Right atrium auricular region (tissue), 2 donors: Measurements from ENCODE around the gene BAIAP2L2. TPM values are rescaled to one million over a fixed set of nuclear protein-coding genes. Genes with fewer than 3 reads are reported as not detected.
"Not testable (repeated sequence)": the region's sequence is repeated elsewhere in the genome, so short reads cannot be mapped to it uniquely, and the experiment has no call there.

ENCODE experiments used
- DNase-seq: peaks from one replicate; pipeline ENCODE4 v3.0.0-alpha.2; 2019; ENCODE audit warnings: low spot score
- H3K27ac ChIP-seq, 2 donors: fragments of 200-600 bp; sonication (generic); 1 replicate in 1 of 2; 2 replicates in 1 of 2; pipeline ENCODE4 v1.5.1; 2016 to 2019
- H3K27me3 ChIP-seq, 2 donors: fragments of 200-600 bp; sonication (generic); one replicate each; pipeline versions ENCODE4 v1.5.1 to v1.6.0; 2017 to 2019
- H3K36me3 ChIP-seq: fragments of 200-600 bp; sonication (generic); one replicate; pipeline ENCODE4 v1.5.1; 2016
- H3K4me1 ChIP-seq, 2 donors: fragments of 200-600 bp; sonication (generic); one replicate each; pipeline versions ENCODE4 v1.5.1 to v1.6.0; 2017 to 2019
- H3K4me3 ChIP-seq, 2 donors: fragments of 200-600 bp; sonication (generic); 1 replicate in 1 of 2; 2 replicates in 1 of 2; pipeline ENCODE4 v1.5.1; 2017 to 2019; ENCODE audit warnings: mild to moderate bottlenecking in 1 of 2, moderate library complexity in 1 of 2
- H3K9me3 ChIP-seq, 2 donors: fragments of 200-600 bp; sonication (generic); one replicate each; pipeline ENCODE4 v1.5.1; 2019
- total RNA-seq, 2 donors: library from RNA; depleted of rRNA; stranded (reverse); fragments of >200 nt; gene quantifications; one replicate each; pipeline ENCODE4 v1.1.0, GENCODE V29; 2016
- TF ChIP-seq, protein P1 (sequence below), 2 donors: fragments of 200-600 bp; sonication (generic); IDR thresholded peaks; one replicate each; pipeline ENCODE4 v1.5.1; 2019; ENCODE audit warnings: antibody characterized with exemption in 2 of 2

BAIAP2L2 gene
- total RNA-seq, 2 donors from 2014 or later: 0.63 TPM; not detected in 1

DNA sequence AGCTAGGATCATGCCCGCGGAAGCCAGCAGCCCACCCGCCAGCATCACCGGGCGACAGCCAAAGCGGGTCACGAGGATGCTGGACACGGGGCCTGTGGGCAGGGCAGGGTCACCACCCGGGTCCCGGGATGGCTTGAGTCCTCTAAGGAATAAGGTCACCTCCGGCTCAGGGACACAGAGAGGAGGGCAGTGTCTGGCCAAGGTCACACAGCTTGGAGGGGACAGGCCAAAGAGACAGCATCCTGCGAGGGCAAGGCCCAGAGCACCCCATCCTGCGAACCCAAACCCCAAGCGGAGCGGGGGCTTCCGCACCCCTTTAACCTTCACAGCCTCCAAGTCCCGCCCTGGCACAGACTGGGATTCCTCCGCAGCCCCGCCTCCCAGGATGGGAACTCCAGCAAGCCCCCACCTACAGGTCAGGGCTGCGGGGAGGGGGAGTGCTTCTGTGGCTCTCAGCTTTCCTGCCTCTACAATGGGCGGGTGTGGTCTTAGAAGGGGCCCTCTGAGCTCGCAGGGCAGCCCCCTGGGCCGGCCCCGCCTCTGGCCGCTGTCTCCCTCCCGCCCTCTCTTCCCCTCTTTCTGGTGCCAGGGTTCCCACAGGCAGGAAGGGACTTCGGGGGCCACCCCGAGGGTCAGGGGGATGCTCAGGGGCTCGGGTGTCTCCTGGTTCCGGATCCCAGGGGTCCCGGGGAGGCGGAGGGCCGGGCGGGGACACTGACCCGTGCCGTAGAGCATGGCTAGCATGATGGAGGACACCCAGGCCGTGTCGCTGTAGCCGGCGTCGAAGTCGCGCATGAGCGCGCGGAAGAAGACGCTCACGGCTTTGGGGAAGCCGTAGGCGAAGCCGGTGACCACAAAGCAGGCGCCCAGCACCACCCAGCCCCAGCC, 28.3 kb downstream of the BAIAP2L2 start:
- H3K27me3 ChIP-seq: no peaks in the 10 kb centered on the region
- H3K4me3 ChIP-seq: peak overlapping the region in 1 of 2 donors; percentile 50
- no peak for DNase-seq

DNA sequence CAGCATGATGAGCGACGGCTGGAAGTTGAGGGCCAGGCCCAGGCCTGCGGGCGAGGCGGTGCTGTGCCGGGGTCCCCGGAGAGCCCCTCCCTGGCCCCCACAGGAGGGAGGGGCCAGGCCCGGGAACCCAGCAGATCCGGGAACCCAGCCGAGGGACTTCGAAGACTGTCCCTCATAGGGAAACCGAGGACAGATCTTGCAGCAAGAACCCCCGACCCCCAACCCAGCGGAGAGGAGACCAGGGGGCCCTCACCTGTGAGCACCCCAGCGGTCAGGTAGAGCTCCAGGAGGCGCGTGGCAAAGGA, 28.9 kb downstream of the BAIAP2L2 start:
- TF ChIP-seq, protein P1, sequence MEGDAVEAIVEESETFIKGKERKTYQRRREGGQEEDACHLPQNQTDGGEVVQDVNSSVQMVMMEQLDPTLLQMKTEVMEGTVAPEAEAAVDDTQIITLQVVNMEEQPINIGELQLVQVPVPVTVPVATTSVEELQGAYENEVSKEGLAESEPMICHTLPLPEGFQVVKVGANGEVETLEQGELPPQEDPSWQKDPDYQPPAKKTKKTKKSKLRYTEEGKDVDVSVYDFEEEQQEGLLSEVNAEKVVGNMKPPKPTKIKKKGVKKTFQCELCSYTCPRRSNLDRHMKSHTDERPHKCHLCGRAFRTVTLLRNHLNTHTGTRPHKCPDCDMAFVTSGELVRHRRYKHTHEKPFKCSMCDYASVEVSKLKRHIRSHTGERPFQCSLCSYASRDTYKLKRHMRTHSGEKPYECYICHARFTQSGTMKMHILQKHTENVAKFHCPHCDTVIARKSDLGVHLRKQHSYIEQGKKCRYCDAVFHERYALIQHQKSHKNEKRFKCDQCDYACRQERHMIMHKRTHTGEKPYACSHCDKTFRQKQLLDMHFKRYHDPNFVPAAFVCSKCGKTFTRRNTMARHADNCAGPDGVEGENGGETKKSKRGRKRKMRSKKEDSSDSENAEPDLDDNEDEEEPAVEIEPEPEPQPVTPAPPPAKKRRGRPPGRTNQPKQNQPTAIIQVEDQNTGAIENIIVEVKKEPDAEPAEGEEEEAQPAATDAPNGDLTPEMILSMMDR (IDR thresholded peaks at IDR 0.05): no peak
- H3K27ac ChIP-seq: peak overlapping the region in 1 of 2 donors; percentile 51
- no peak for DNase-seq
- H3K4me3 ChIP-seq: peak overlapping the region; percentile 16 to 50
- no peaks in the 10 kb centered on the region for H3K36me3 ChIP-seq
- H3K9me3 ChIP-seq: no peaks in the 10 kb centered on the region
- H3K27me3 ChIP-seq: no peaks in the 10 kb centered on the region
- peaks cover 0 to 21% of the 10 kb centered on the region in 2 donors for H3K4me1 ChIP-seq

More for the DNA sequence above, 28.3 kb downstream of the BAIAP2L2 start:
- no peaks in the 10 kb centered on the region for H3K9me3 ChIP-seq
- TF ChIP-seq, protein P1 (IDR thresholded peaks at IDR 0.05): no peak
- H3K36me3 ChIP-seq: no peaks in the 10 kb centered on the region
- peak overlapping the region in 1 of 2 donors; percentile 51 for H3K27ac ChIP-seq
- peaks cover 0 to 21% of the 10 kb centered on the region in 2 donors for H3K4me1 ChIP-seq

DNA sequence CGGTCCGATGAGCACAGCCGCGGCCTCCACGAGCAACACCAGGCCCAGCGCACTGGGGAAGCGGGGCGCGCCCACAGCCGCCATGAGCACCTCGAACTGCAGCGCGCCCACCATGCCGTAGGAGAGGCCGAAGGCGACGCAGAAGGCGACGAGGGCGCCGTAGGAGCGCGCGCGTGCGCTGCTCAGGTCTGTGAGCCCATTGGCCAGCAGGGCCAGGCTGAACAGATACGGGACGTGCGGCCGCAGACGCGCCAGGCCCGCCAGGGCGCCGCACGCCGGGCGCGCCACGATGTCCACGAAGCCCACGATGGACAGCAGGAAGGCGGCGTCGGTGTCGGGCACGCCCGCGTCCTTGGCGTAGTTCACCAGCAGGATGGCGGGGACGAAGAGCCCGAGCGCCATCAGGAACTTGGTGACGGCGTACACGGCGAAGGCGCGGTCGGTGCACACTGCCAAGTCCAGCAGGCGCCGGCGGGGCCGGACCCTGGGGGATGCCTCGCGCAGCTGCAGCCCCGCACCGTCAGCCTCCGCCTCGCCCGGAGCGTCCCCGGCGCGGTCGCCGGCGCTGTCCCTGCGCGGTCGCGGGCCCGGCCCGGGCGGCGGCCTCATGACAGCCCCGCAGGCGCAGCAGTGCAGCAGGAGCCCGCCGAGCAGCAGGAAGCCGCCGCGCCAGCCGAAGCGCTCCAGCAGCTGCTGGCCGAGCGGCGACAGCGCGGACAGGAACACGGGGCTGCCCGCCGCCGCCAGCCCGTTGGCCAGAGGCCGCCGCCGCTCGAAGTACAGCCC, 29.4 kb downstream of the BAIAP2L2 start:
- DNase-seq: no peak
- Histone ChIP-seq H3K27ac (peak overlapping the region in 1 of 2 donors; percentile 51), H3K4me1 (peaks cover 0 to 21% of the 10 kb centered on the region in 2 donors), H3K9me3 (no peaks in the 10 kb centered on the region), H3K27me3 (no peaks in the 10 kb centered on the region), H3K4me3 (peak overlapping the region; percentile 19 to 50), H3K36me3 (no peaks in the 10 kb centered on the region)
- TF ChIP-seq, protein P1 (IDR thresholded peaks at IDR 0.05): no peak

DNA sequence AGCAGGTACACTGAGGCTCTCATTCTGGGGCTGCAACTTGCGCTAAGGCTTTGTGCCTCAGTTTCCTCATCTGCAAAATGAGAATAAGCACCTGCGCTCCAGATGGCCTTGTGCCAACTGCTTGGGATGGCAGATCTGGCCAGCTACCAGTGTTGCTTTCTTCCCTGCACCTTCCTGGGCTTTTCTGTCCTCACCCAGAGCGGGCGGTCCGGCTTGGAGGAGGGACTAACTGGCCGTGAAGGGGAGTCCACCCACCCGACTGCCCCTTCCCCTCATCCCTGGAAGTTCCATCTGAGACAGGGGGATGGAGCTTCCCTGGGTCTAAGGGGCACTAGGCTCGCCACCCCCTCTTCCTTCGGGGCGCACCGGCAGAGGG, 30.0 kb downstream of the BAIAP2L2 start:
- Histone ChIP-seq H3K27ac (no peak overlapping the region), H3K36me3 (no peaks in the 10 kb centered on the region), H3K4me3 (peak overlapping the region; percentile 19 to 50), H3K9me3 (no peaks in the 10 kb centered on the region), H3K4me1 (peaks cover 0 to 21% of the 10 kb centered on the region in 2 donors), H3K27me3 (no peaks in the 10 kb centered on the region)
- no peak for DNase-seq
- TF ChIP-seq, protein P1 (IDR thresholded peaks at IDR 0.05): no peak

DNA sequence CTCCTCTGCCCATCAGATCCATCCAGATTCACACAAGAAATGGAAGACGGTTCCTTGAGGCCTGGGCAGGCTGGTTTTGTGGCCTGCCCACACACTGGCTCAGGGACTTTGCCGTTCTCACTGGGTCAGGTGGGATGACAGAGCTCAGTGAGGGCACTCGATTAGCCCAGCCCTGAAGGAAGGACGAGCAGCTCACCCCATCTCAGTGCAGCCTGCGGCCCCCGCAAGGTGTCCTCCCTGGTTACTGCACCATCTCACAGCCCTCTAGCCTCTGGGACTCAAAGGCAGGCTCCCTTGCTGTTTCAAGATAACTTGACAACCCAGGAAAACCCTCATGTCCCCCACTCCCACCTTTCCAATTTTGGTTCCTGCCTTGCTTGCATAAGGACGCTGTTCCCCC, 30.7 kb downstream of the BAIAP2L2 start:
- peaks cover 0 to 21% of the 10 kb centered on the region in 2 donors for H3K4me1 ChIP-seq
- H3K4me3 ChIP-seq: no peak overlapping the region
- no peaks in the 10 kb centered on the region for H3K27me3 ChIP-seq
- no peak overlapping the region for H3K27ac ChIP-seq
- peaks cover 6% of the 10 kb centered on the region for H3K36me3 ChIP-seq
- no peaks in the 10 kb centered on the region for H3K9me3 ChIP-seq
- TF ChIP-seq, protein P1 (IDR thresholded peaks at IDR 0.05): no peak
- no peak for DNase-seq

DNA sequence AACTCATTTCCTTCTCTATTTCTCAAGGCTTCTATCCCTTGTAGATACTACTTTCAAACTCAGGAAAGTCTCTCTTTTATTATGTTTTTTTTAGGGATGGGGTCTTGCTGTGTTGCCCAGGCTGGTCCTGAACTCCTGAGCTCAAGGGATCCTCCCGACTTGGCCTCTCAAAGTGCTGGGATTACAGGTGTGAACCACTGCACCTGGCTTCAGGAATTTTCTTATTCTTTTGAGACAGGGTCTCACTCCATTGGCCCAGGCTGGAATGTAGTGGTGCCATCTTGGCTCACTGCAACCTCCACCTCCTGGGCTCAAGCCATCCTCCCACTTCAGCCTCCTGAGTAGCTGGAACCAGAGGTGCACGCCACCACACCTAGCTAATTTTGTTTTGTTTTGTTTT, 31.3 kb downstream of the BAIAP2L2 start:
- Histone ChIP-seq H3K36me3 (peaks cover 12% of the 10 kb centered on the region), H3K4me1 (peaks cover 0 to 21% of the 10 kb centered on the region in 2 donors)
- not testable (repeated sequence) for H3K4me3 ChIP-seq, H3K9me3 ChIP-seq, DNase-seq, H3K27me3 ChIP-seq, H3K27ac ChIP-seq
